Neural progenitor cell (in vitro differentiated cells): ENCODE measurements around the gene GSTO1. TPM values are rescaled to one million over a fixed set of nuclear protein-coding genes. Genes with fewer than 3 reads are reported as not detected.

ENCODE experiments used
- DNase-seq: peaks from one replicate; pipeline ENCODE4 v3.0.0-alpha.2; 2016; ENCODE audit warnings: low spot score
- H2AFZ ChIP-seq: fragments of 200-600 bp; sonication (generic); replicated peaks from 2 replicates; pipeline ENCODE4 v1.6.1; 2016; ENCODE audit warnings: antibody characterized with exemption
- H3F3A ChIP-seq: fragments of 200-600 bp; sonication (generic); 2 replicates; pipeline ENCODE4 v1.6.1; 2016; ENCODE audit warnings: antibody characterized with exemption, low read depth
- H3K27ac ChIP-seq: fragments of 200-600 bp; sonication (generic); 2 replicates; pipeline ENCODE4 v1.5.1; 2016; ENCODE audit warnings: mild to moderate bottlenecking
- H3K27me3 ChIP-seq: fragments of 200-600 bp; sonication (generic); 2 replicates; pipeline ENCODE4 v1.6.1; 2016; ENCODE audit warnings: mild to moderate bottlenecking, moderate library complexity
- H3K36me3 ChIP-seq: fragments of 200-600 bp; sonication (generic); 2 replicates; pipeline ENCODE4 v1.5.1; 2016
- H3K4me1 ChIP-seq: fragments of 200-600 bp; sonication (generic); 2 replicates; pipeline ENCODE4 v1.6.1; 2016; ENCODE audit warnings: mixed run types
- H3K4me2 ChIP-seq: fragments of 200-600 bp; sonication (generic); 2 replicates; pipeline ENCODE4 v1.6.1; 2016
- H3K4me3 ChIP-seq: fragments of 200-600 bp; sonication (generic); 2 replicates; pipeline ENCODE4 v1.5.1; 2016
- H3K79me2 ChIP-seq: fragments of 200-600 bp; sonication (generic); 2 replicates; pipeline ENCODE4 v1.6.1; 2016; ENCODE audit warnings: low read depth
- H3K9ac ChIP-seq: fragments of 200-600 bp; sonication (generic); 2 replicates; pipeline ENCODE4 v1.6.1; 2016
- H3K9me3 ChIP-seq: fragments of 200-600 bp; sonication (generic); 2 replicates; pipeline ENCODE4 v1.5.1; 2016; ENCODE audit warnings: low read depth
- H4K20me1 ChIP-seq: fragments of 200-600 bp; sonication (generic); 2 replicates; pipeline ENCODE4 v1.6.1; 2016; ENCODE audit warnings: low read depth
- H3K27ac Mint-ChIP-seq: 3 replicates; pipeline ENCODE4 v1.8.0; 2021; ENCODE audit warnings: mixed read lengths
- H3K27me3 Mint-ChIP-seq: 2 replicates; pipeline ENCODE4 v1.8.0; 2022; ENCODE audit warnings: low read depth, mild to moderate bottlenecking, inconsistent platforms, moderate library complexity, mixed read lengths; ENCODE audit not compliant: insufficient read depth
- H3K36me3 Mint-ChIP-seq: 3 replicates; pipeline ENCODE4 v1.8.0; 2021; ENCODE audit warnings: mixed read lengths
- H3K4me1 Mint-ChIP-seq: 3 replicates; pipeline ENCODE4 v1.8.0; 2021; ENCODE audit warnings: mixed read lengths
- H3K4me3 Mint-ChIP-seq: 3 replicates; pipeline ENCODE4 v1.8.0; 2021; ENCODE audit warnings: mild to moderate bottlenecking, moderate library complexity, mixed read lengths
- H3K9me3 Mint-ChIP-seq: 3 replicates; pipeline ENCODE4 v1.8.0; 2020; ENCODE audit warnings: mixed read lengths
- CTCF ChIP-seq: fragments of 200-600 bp; sonication (generic); IDR thresholded peaks from 2 replicates; pipeline ENCODE4 v1.5.1; 2017; ENCODE audit warnings: antibody characterized with exemption, mild to moderate bottlenecking
- EZH2 ChIP-seq: fragments of 200-600 bp; sonication (generic); IDR thresholded peaks from 2 replicates; pipeline ENCODE4 v1.6.1; 2017; ENCODE audit warnings: antibody characterized with exemption, mild to moderate bottlenecking, moderate library complexity
- EZH2phosphoT487 ChIP-seq: fragments of 200-600 bp; sonication (generic); IDR thresholded peaks from 2 replicates; pipeline ENCODE4 v1.6.1; 2017; ENCODE audit warnings: antibody characterized with exemption
- total RNA-seq: library from RNA; depleted of rRNA; stranded (reverse); fragments of >200 nt; gene quantifications from 2 replicates; pipeline ENCODE4 v1.2.3, GENCODE V29; 2015; ENCODE audit warnings: low replicate concordance

GSTO1 gene
- total RNA-seq, 1 donor from 2014 or later = 48.6 TPM

DNA sequence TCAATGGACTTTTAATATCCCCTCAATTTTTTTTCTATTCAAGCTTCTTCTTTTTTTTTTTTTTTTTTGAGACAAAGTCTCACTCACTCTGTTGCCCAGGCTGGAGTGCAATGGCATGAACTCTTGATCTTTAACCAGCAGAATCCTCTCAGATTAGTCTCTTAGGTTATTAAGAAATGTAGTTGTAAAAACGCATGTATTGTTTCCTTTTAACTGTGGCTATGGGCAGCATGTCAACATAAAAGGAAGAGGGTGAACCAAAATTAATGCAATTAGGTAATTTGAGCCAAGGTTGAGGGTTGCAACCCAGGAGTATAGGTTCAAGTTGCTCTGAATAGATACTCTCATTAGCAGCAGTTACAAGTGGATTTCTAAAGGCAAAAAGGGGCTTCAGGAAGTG lies 4.3 kb upstream of the GSTO1 start:
- Mint-ChIP-seq H3K27ac (no peak overlapping the region), H3K36me3 (no peaks in the 10 kb centered on the region), H3K9me3 (no peaks in the 10 kb centered on the region), H3K4me3 (no peak overlapping the region), H3K27me3 (peaks cover 2% of the 10 kb centered on the region), H3K4me1 (peaks cover 18% of the 10 kb centered on the region)
- H3K79me2 ChIP-seq = no peaks in the 10 kb centered on the region
- H3K36me3 ChIP-seq = no peaks in the 10 kb centered on the region
- no peak overlapping the region for H3K4me3 ChIP-seq
- H3K27me3 ChIP-seq = peaks cover 34% of the 10 kb centered on the region
- H3K4me1 ChIP-seq = peaks cover 9% of the 10 kb centered on the region
- H3F3A ChIP-seq = peaks cover 10% of the 10 kb centered on the region
- no peak overlapping the region for H2AFZ ChIP-seq
- no peak overlapping the region for H3K9ac ChIP-seq
- H3K9me3 ChIP-seq = no peaks in the 10 kb centered on the region
- no peak overlapping the region for H3K4me2 ChIP-seq
- H3K27ac ChIP-seq = no peak overlapping the region
- no peak for TF ChIP-seq EZH2
- no peak for TF ChIP-seq CTCF
- TF ChIP-seq EZH2phosphoT487 = no peak
- no peaks in the 10 kb centered on the region for H4K20me1 ChIP-seq
- no peak for DNase-seq

- Histone ChIP-seq H3K4me1 (peaks cover 15% of the 10 kb centered on the region), H3K4me2 (no peak overlapping the region), H4K20me1 (no peaks in the 10 kb centered on the region), H3K9ac (no peak overlapping the region), H3K36me3 (no peaks in the 10 kb centered on the region), H3K9me3 (no peaks in the 10 kb centered on the region), H3K4me3 (no peak overlapping the region), H3K79me2 (peaks cover 3% of the 10 kb centered on the region), H3K27me3 (peaks cover 43% of the 10 kb centered on the region), H2AFZ (no peak overlapping the region), H3F3A (peaks cover 15% of the 10 kb centered on the region), H3K27ac (no peak overlapping the region)
- Mint-ChIP-seq H3K9me3 (no peaks in the 10 kb centered on the region), H3K27ac (no peak overlapping the region), H3K27me3 (peaks cover 2% of the 10 kb centered on the region), H3K36me3 (no peaks in the 10 kb centered on the region), H3K4me1 (peaks cover 28% of the 10 kb centered on the region), H3K4me3 (no peak overlapping the region)
- DNase-seq = no peak
- TF ChIP-seq CTCF (no peak), EZH2 (no peak), EZH2phosphoT487 (no peak)
These were observed 3.2 kb upstream of the GSTO1 start for GRCh38 chr10:104251443-104251842.

GRCh38 chr10:104252368-104252767 lies 2.3 kb upstream of the GSTO1 start:
- H3K9me3 ChIP-seq = no peaks in the 10 kb centered on the region
- Mint-ChIP-seq H3K36me3 (no peaks in the 10 kb centered on the region), H3K4me3 (no peak overlapping the region), H3K27ac (no peak overlapping the region), H3K27me3 (peaks cover 2% of the 10 kb centered on the region), H3K4me1 (peaks cover 29% of the 10 kb centered on the region), H3K9me3 (no peaks in the 10 kb centered on the region)
- no peak overlapping the region for H3K4me2 ChIP-seq
- H4K20me1 ChIP-seq = no peaks in the 10 kb centered on the region
- no peak for DNase-seq
- TF ChIP-seq EZH2phosphoT487 (no peak), EZH2 (no peak), CTCF (no peak)
- H2AFZ ChIP-seq = no peak overlapping the region
- no peaks in the 10 kb centered on the region for H3K36me3 ChIP-seq
- H3K4me1 ChIP-seq = peaks cover 15% of the 10 kb centered on the region
- H3K79me2 ChIP-seq = peaks cover 7% of the 10 kb centered on the region
- peaks cover 15% of the 10 kb centered on the region for H3F3A ChIP-seq
- no peak overlapping the region for H3K4me3 ChIP-seq
- H3K27me3 ChIP-seq = peaks cover 43% of the 10 kb centered on the region
- no peak overlapping the region for H3K9ac ChIP-seq
- no peak overlapping the region for H3K27ac ChIP-seq

DNA sequence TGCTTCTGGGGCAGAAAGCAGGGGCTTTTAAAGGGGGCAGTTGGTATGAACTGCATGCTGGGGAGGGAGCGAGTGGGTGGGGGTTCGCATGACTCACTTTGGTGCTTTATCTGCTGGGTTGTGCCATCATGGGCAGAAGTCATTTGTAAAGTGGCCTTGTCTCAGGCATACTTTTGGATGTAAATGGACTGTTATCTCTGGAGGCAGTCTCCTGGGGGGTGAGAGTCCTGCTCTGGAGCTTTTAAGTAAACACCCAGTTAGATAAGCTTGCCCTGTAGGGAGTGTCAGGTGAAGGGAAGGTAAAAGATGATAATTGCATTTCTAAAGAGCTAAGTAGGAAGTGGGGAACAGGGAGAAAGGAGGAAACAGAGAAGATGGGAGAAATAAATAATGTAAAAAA lies 1.6 kb upstream of the GSTO1 start:
- peaks cover 15% of the 10 kb centered on the region for H3F3A ChIP-seq
- no peaks in the 10 kb centered on the region for H3K9me3 Mint-ChIP-seq
- no peak overlapping the region for H3K27ac ChIP-seq
- no peaks in the 10 kb centered on the region for H4K20me1 ChIP-seq
- no peak overlapping the region for H3K9ac ChIP-seq
- peaks cover 2% of the 10 kb centered on the region for H3K27me3 Mint-ChIP-seq
- H3K36me3 ChIP-seq = no peaks in the 10 kb centered on the region
- peak overlapping the region; percentile 21 for H3K4me3 Mint-ChIP-seq
- no peak for DNase-seq
- TF ChIP-seq EZH2 (no peak), CTCF (no peak), EZH2phosphoT487 (no peak)
- H3K27me3 ChIP-seq = peaks cover 43% of the 10 kb centered on the region
- no peak overlapping the region for H3K4me3 ChIP-seq
- H2AFZ ChIP-seq = no peak overlapping the region
- H3K9me3 ChIP-seq = no peaks in the 10 kb centered on the region
- H3K36me3 Mint-ChIP-seq = peaks cover 3% of the 10 kb centered on the region
- no peak overlapping the region for H3K4me2 ChIP-seq
- no peak overlapping the region for H3K27ac Mint-ChIP-seq
- H3K79me2 ChIP-seq = peaks cover 14% of the 10 kb centered on the region
- peaks cover 29% of the 10 kb centered on the region for H3K4me1 Mint-ChIP-seq
- peaks cover 15% of the 10 kb centered on the region for H3K4me1 ChIP-seq
